ENCODE results near the gene PUM2.

GRCh38 chr2:20254731-20255130 is 95.9 kb downstream of the PUM2 start:
- TF ChIP-seq EZH2 (IDR thresholded peaks at IDR 0.05; ENCODE audit: insufficient read depth, poor library complexity, severe bottlenecking) (no peak), EZH2phosphoT487 (IDR thresholded peaks at IDR 0.05; ENCODE audit: insufficient read depth, low read depth) (no peak)

Measured in GM23248 (cell line).